Articular chondrocyte of knee joint (primary cell): Measurements from ENCODE around the gene PAPOLA. TPM values are rescaled to one million over a fixed set of nuclear protein-coding genes. Genes with fewer than 3 reads are reported as not detected.

Experiments
- total RNA-seq: library from RNA; depleted of rRNA; stranded (reverse); fragments of >200 nt; gene quantifications from 2 replicates; pipeline ENCODE4 v1.2.3, GENCODE V29; 2012

PAPOLA gene
- 133 and 139 TPM in 2 replicates for total RNA-seq

DNA sequence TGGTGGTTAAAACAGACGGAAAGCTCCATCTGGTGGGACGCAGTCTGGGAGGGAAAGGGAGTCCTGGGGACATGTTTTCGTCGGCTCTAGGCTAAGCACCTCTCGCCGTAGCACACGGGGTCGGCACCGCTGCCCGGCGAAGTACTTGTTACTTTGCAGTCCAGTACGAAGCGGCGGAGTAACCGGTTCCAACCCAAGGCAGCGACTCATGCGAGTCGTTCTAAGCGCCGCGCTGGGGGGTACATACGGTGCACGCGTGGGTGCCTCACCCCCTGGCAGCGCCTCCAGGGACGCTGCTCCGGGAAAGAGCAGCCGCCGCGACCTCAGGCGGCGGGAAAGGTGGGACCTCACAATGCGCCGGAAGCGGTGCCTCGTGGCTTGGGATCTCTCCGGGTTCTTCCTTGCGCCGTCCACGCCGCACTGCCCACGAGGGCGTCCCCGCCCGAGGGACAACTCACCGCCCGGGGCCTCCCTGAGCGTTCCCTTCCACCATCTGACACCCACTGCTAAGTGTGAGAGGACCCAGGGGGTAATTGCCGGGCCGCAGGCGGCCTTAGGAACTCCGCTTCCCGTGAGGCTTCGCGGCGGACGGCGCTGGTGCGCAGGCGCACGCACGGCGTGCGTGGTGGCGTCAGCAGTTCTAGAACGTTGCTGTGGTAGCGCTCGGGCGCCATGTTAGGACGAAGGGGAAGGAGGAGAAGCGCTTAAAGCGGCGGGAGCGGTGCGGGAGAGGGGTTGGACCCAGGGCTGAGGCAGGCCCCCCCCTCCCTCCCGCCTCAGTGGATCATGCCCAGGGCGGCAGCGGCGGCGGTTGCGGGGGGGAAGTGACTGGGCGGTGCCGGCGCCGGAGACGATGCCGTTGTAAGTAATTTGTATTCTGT, at the start of gene PAPOLA:
PAPOLA (plus strand) TSS at position 643 of the 881 bp plus-strand sequence; CDS start at position 854, 211 bp downstream.

Other genes with a start within 250 kb of the PAPOLA start
- 13.2 and 21.7 TPM in 2 replicates for gene BDKRB1, start 246.2 kb upstream of the PAPOLA start, total RNA-seq
- 33.0 and 43.8 TPM in 2 replicates for gene ATG2B, start 139.0 kb upstream of the PAPOLA start, total RNA-seq
- 46.0 and 47.2 TPM in 2 replicates for gene GSKIP, start 138.9 kb upstream of the PAPOLA start, total RNA-seq
- gene AK7, start 110.3 kb upstream of the PAPOLA start, total RNA-seq = 1.3 and 1.8 TPM in 2 replicates